Hepatic stellate cell (primary cell): ENCODE results near the gene ERVH48-1.
"Not testable (repeated sequence)": the region's sequence is repeated elsewhere in the genome, so short reads cannot be mapped to it uniquely, and the experiment has no call there.

ENCODE experiments used
- DNase-seq: peaks from one replicate; pipeline ENCODE4 v3.0.0; 2011; ENCODE audit warnings: low spot score

The ERVH48-1 gene

GRCh38 chr21:42939582-42940413 lies 14.4 kb upstream of the ERVH48-1 start:
- peak; percentile 87 for DNase-seq

- DNase-seq: not testable (repeated sequence)
Measured at GRCh38 chr21:42938606-42938995, 13.2 kb upstream of the ERVH48-1 start.

GRCh38 chr21:42937960-42938605 lies 12.7 kb upstream of the ERVH48-1 start:
- DNase-seq: no peak

- not testable (repeated sequence) for DNase-seq
Measured at GRCh38 chr21:42937034-42937940, 11.9 kb upstream of the ERVH48-1 start.

- DNase-seq: not testable (repeated sequence)
Measured at GRCh38 chr21:42936360-42936759, 10.9 kb upstream of the ERVH48-1 start.

GRCh38 chr21:42933973-42934372 lies 8.5 kb upstream of the ERVH48-1 start:
- DNase-seq: not testable (repeated sequence)

- not testable (repeated sequence) for DNase-seq
Measured at GRCh38 chr21:42933137-42933970, 7.9 kb upstream of the ERVH48-1 start.

- DNase-seq: not testable (repeated sequence)
Measured at GRCh38 chr21:42932378-42933136, 7.1 kb upstream of the ERVH48-1 start.

GRCh38 chr21:42931560-42932235 lies 6.3 kb upstream of the ERVH48-1 start:
- no peak for DNase-seq

- no peak for DNase-seq
Measured at GRCh38 chr21:42929969-42930368, 4.5 kb upstream of the ERVH48-1 start.

GRCh38 chr21:42927474-42928200 lies 2.2 kb upstream of the ERVH48-1 start:
- DNase-seq: not testable (repeated sequence)

- DNase-seq: no peak
Measured at GRCh38 chr21:42924433-42924751, 1.0 kb downstream of the ERVH48-1 start.

- DNase-seq: peak; percentile 87
Measured at GRCh38 chr21:42923553-42924432, 1.6 kb downstream of the ERVH48-1 start.

- DNase-seq: no peak
Measured at GRCh38 chr21:42922918-42923317, 2.5 kb downstream of the ERVH48-1 start.

GRCh38 chr21:42921927-42922326 lies 3.5 kb downstream of the ERVH48-1 start:
- no peak for DNase-seq

GRCh38 chr21:42918291-42918690 lies 7.1 kb downstream of the ERVH48-1 start:
- DNase-seq: no peak

- no peak for DNase-seq
Measured at GRCh38 chr21:42913476-42913875, 12.0 kb downstream of the ERVH48-1 start.

GRCh38 chr21:42911920-42912319 lies 13.5 kb downstream of the ERVH48-1 start:
- not testable (repeated sequence) for DNase-seq
